CD4-positive, alpha-beta memory T cell (primary cell): ENCODE measurements around the gene DAZAP2. TPM values are rescaled to one million over a fixed set of nuclear protein-coding genes. Genes with fewer than 3 reads are reported as not detected.

ENCODE experiments used
- CTCF ChIA-PET: fragments of 350-600 bp; sonication (Branson Sonifier 250); formaldehyde crosslinking; loops from one replicate; lab custom pipeline; 2021; ENCODE audit warnings: inconsistent platforms; ENCODE audit not compliant: partially characterized antibody; lab: Charles Lee
- POLR2A ChIA-PET: fragments of 350-600 bp; sonication (Branson Sonifier 250); formaldehyde crosslinking; loops from one replicate; lab custom pipeline; 2021; ENCODE audit not compliant: partially characterized antibody; lab: Charles Lee
- DNase-seq, 5 donors: peaks; one replicate each; pipeline versions ENCODE4 v3.0.0 to v3.0.0-alpha.2; 2020 to 2022; ENCODE audit warnings: mixed read lengths in 1 of 5
- H3K27ac ChIP-seq: one replicate; pipeline ENCODE4 v1.7.0; 2013; ENCODE audit warnings: low read depth, low read length
- H3K27me3 ChIP-seq: 2 replicates; pipeline ENCODE4 v1.7.0; 2013; ENCODE audit warnings: mild to moderate bottlenecking, low read length, moderate library complexity; ENCODE audit not compliant: insufficient read depth
- H3K36me3 ChIP-seq: 2 replicates; pipeline ENCODE4 v1.7.0; 2013; ENCODE audit warnings: mild to moderate bottlenecking, low read length, moderate library complexity; ENCODE audit not compliant: insufficient read depth
- H3K4me1 ChIP-seq: 2 replicates; pipeline ENCODE4 v1.7.0; 2013; ENCODE audit warnings: mild to moderate bottlenecking, low read length, moderate library complexity; ENCODE audit not compliant: insufficient read depth
- H3K4me3 ChIP-seq, 2 donors: one replicate each; pipeline ENCODE4 v1.7.0; 2013; ENCODE audit warnings: low read length in 2 of 2, mild to moderate bottlenecking in 1 of 2
- H3K9me3 ChIP-seq, 2 donors: one replicate each; pipeline ENCODE4 v1.7.0; 2013; ENCODE audit warnings: low read length in 2 of 2, control low read depth in 1 of 2; ENCODE audit not compliant: control insufficient read depth in 1 of 2
- H3K27ac Mint-ChIP-seq, 7 donors: one replicate each; pipeline ENCODE4 v1.8.0; 2020 to 2021; ENCODE audit warnings: mixed read lengths in 7 of 7, mild to moderate bottlenecking in 6 of 7, inconsistent platforms in 3 of 7, moderate library complexity in 3 of 7
- H3K27me3 Mint-ChIP-seq, 2 donors: one replicate each; pipeline ENCODE4 v1.8.0; 2020 to 2021; ENCODE audit warnings: mixed read lengths in 2 of 2
- H3K36me3 Mint-ChIP-seq, 2 donors: one replicate each; pipeline ENCODE4 v1.8.0; 2020 to 2021; ENCODE audit warnings: mixed read lengths in 2 of 2, inconsistent platforms in 1 of 2, mild to moderate bottlenecking in 1 of 2
- H3K4me1 Mint-ChIP-seq, 4 donors: one replicate each; pipeline ENCODE4 v1.8.0; 2020 to 2021; ENCODE audit warnings: mixed read lengths in 4 of 4, mild to moderate bottlenecking in 1 of 4
- H3K4me3 Mint-ChIP-seq, 8 donors: one replicate each; pipeline ENCODE4 v1.8.0; 2020 to 2021; ENCODE audit warnings: mixed read lengths in 8 of 8, mild to moderate bottlenecking in 7 of 8, moderate library complexity in 6 of 8, inconsistent platforms in 3 of 8
- H3K9me3 Mint-ChIP-seq, 8 donors: one replicate each; pipeline ENCODE4 v1.8.0; 2020 to 2021; ENCODE audit warnings: mixed read lengths in 8 of 8, mild to moderate bottlenecking in 5 of 8, inconsistent platforms in 3 of 8, moderate library complexity in 1 of 8
- intact Hi-C: fragments of 100-400 bp; cut with micrococcal nuclease; formaldehyde crosslinking; loops from one replicate; pipeline ENCODE4 v1.15.1; 2023
- polyA plus RNA-seq, 2 donors: library from polyadenylated mRNA; unstranded; fragments of 300-500 nt; fragmentation: Illumina TruSeq; gene quantifications; one replicate each; pipeline ENCODE4 v1.2.3, GENCODE V29; 2021
- total RNA-seq, 2 experiments: library from RNA; stranded (reverse); gene quantifications; one replicate each; pipeline ENCODE4 v1.2.3, GENCODE V29; 2021

DAZAP2 gene
- total and polyA plus RNA-seq, 4 experiments from 2014 or later: 275 to 2,333 (median 804) TPM

DNA sequence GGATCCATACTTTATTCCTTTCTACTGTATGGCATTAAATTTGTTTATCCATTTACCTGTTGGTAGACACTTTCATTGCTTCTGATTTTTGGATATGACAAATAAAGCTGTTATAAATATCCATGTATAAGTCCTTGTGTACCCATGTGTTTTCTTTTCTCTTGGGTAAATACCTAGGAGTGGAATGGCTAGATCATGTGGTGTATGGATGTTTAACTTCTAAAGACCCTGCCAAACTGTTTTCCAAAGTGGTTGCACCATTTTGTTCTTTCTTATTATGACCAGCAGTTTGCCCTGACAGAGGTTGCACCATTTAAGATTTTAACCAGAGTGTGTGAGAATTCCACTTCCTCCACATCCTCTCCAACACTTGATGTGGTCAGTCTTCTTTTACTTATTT, 6.0 kb upstream of the DAZAP2 start:
- Histone ChIP-seq H3K4me3 (no peak overlapping the region), H3K4me1 (peaks cover under 1% of the 10 kb centered on the region), H3K27me3 (no peaks in the 10 kb centered on the region), H3K36me3 (no peaks in the 10 kb centered on the region), H3K9me3 (no peaks in the 10 kb centered on the region), H3K27ac (no peak overlapping the region)
- CTCF ChIA-PET: no interaction called here
- Mint-ChIP-seq H3K27ac (peak overlapping the region in 1 of 7 donors; percentile 11), H3K27me3 (peaks cover 0 to 1% of the 10 kb centered on the region in 2 donors), H3K36me3 (no peaks in the 10 kb centered on the region), H3K9me3 (no peaks in the 10 kb centered on the region), H3K4me3 (no peak overlapping the region), H3K4me1 (peaks cover 0 to 6% (median 2%) of the 10 kb centered on the region in 4 donors)
- intact Hi-C loops: loop anchor here (10.0 kb wide), 1 partner anchor 1118 kb away; the partner anchor contains the start of gene COX14
- no peak for DNase-seq
- POLR2A ChIA-PET: interaction anchor here (0.9 kb wide), 1 partner anchor 15 kb away, joined by 4 read pairs; the partner anchor contains the start of gene POU6F1

DNA sequence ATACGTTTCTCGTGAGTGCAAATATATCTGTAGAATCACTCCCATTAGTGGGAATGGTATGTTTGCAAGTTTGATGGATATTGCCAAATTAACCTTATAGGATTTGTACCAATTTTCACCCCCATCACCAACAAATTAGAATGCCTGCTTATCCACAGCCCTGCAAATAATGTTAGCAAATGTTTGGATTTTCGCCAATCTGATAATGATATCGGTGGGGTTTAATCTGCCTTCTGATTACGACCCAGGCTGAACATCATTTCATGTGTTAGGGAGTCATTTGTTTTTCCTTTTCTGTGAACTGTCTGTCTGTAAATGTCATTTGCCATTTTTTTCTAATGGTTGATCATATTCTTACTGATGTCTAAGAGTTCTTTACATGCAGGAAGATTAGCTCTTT, 4.1 kb upstream of the DAZAP2 start:
- peaks cover 7% of the 10 kb centered on the region for H3K4me1 ChIP-seq
- no peak for DNase-seq
- no peak overlapping the region for H3K4me3 Mint-ChIP-seq
- CTCF ChIA-PET: no interaction called here
- POLR2A ChIA-PET: no interaction called here
- intact Hi-C loops: loop anchor here (10.0 kb wide), 1 partner anchor 1120 kb away; the partner anchor contains the start of gene COX14
- no peak overlapping the region for H3K27ac ChIP-seq
- no peaks in the 10 kb centered on the region for H3K36me3 ChIP-seq
- H3K9me3 Mint-ChIP-seq: no peaks in the 10 kb centered on the region
- H3K4me3 ChIP-seq: no peak overlapping the region
- peaks cover 5 to 19% (median 12%) of the 10 kb centered on the region in 4 donors for H3K4me1 Mint-ChIP-seq
- no peaks in the 10 kb centered on the region for H3K9me3 ChIP-seq
- peaks cover 0 to 14% of the 10 kb centered on the region in 2 donors for H3K36me3 Mint-ChIP-seq
- H3K27ac Mint-ChIP-seq: no peak overlapping the region
- peaks cover 0 to 1% of the 10 kb centered on the region in 2 donors for H3K27me3 Mint-ChIP-seq
- no peaks in the 10 kb centered on the region for H3K27me3 ChIP-seq

DNA sequence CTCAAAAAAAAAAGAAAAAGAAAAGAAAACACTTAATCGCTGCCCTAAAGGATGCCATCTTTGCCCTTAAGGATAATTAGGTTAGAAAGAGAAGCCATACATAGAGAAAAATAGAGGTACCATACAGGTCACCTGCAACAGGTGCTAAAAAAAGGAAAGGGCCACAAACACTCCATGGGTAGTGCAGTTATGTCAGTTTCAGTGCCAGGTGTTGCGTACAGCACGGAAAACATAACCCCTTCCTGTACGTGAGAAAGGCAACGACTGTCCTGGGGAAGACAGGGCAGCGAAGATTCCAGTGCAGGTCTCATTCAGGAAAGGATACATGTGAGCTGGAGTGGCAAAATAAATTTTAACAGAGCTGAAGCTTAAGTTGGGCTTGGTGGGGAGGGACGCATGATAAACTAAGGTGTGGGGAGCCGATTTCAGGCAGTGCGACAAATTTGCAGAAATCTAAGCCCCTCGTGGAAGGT, 553 bp upstream of the DAZAP2 start:
- Histone ChIP-seq H3K27ac (peak overlapping the region; percentile 100), H3K4me3 (peak overlapping the region; percentile 98 to 100), H3K27me3 (no peaks in the 10 kb centered on the region), H3K9me3 (no peaks in the 10 kb centered on the region), H3K36me3 (peaks cover 31% of the 10 kb centered on the region), H3K4me1 (peaks cover 38% of the 10 kb centered on the region)
- Mint-ChIP-seq H3K4me3 (peak overlapping the region; percentile 93 to 99 (median 98)), H3K4me1 (peaks cover 26 to 54% (median 40%) of the 10 kb centered on the region in 4 donors), H3K36me3 (peaks cover 26 to 47% of the 10 kb centered on the region in 2 donors), H3K9me3 (no peaks in the 10 kb centered on the region), H3K27me3 (peaks cover 0 to 1% of the 10 kb centered on the region in 2 donors), H3K27ac (peak overlapping the region; percentile 99 to 100 (median 100))
- intact Hi-C loops: loop anchor here (1.0 to 10.0 kb wide), 5 partner anchors 20 to 1496 kb away; partner anchors contain the start of genes COX14, CSRNP2, POU6F1 and TFCP2
- ChIA-PET CTCF (interaction anchor here (0.9 to 1.9 kb wide), 6 partner anchors 8 to 413 kb away, joined by 3 to 9 read pairs (median 3); partner anchors contain the start of genes POU6F1 and SMAGP), POLR2A (interaction anchor here (0.8 to 8.7 kb wide), 29 partner anchors 8 to 474 kb away, joined by 3 to 177 read pairs (median 8); partner anchors contain the start of genes ATF1, BIN2, CSRNP2 and LETMD1)
- DNase-seq: no peak

DNA sequence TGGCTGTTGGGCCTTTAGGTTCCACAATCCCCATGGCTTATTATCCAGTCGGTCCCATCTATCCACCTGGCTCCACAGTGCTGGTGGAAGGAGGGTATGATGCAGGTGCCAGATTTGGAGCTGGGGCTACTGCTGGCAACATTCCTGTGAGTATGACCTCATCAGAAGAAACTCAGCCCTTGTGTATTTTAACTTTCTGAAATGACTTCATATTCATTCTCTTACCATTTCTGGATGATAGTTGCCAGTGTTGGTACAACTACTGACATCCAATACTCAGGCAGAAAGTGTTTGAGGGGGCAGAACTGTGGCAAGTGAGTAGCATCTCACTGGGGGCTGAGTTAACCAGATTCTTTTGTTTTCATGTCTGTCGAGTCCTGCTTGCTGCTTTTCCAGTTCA, 2.3 kb downstream of the DAZAP2 start:
- intact Hi-C loops: no loop called here
- Histone ChIP-seq H3K27ac (peak overlapping the region; percentile 100), H3K9me3 (no peaks in the 10 kb centered on the region), H3K27me3 (no peaks in the 10 kb centered on the region), H3K36me3 (peaks cover 32% of the 10 kb centered on the region), H3K4me3 (peak overlapping the region in 1 of 2 donors; percentile 100), H3K4me1 (peaks cover 48% of the 10 kb centered on the region)
- Mint-ChIP-seq H3K4me1 (peaks cover 33 to 77% (median 50%) of the 10 kb centered on the region in 4 donors), H3K36me3 (peaks cover 27 to 68% of the 10 kb centered on the region in 2 donors), H3K27me3 (no peaks in the 10 kb centered on the region), H3K27ac (peak overlapping the region in 6 of 7 donors; percentile 41 to 100 (median 100)), H3K9me3 (peaks cover 0 to 2% (median 0%) of the 10 kb centered on the region in 8 donors), H3K4me3 (peak overlapping the region; percentile 31 to 99 (median 96))
- CTCF ChIA-PET: interaction anchor here (1.0 to 1.5 kb wide), 3 partner anchors 9 to 111 kb away, joined by 3 to 5 read pairs (median 5); partner anchors contain the start of gene POU6F1
- DNase-seq: no peak
- POLR2A ChIA-PET: interaction anchor here (0.6 to 8.7 kb wide), 10 partner anchors 8 to 214 kb away, joined by 3 to 177 read pairs (median 6); partner anchors contain the start of genes BIN2, CSRNP2 and POU6F1

DNA sequence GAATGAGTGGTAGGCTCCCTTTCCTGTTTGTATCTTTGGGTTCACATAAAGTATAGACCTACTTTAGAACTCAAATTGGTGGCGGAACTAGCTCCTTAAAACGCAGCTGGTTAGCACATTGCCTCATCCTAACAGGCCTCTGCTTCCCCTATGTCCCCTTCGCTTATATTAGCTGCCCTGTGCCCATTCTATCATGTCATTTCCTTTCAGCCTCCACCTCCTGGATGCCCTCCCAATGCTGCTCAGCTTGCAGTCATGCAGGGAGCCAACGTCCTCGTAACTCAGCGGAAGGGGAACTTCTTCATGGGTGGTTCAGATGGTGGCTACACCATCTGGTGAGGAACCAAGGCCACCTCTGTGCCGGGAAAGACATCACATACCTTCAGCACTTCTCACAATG, 3.5 kb downstream of the DAZAP2 start:
- Histone ChIP-seq H3K36me3 (peaks cover 32% of the 10 kb centered on the region), H3K4me1 (peaks cover 60% of the 10 kb centered on the region)

DNA sequence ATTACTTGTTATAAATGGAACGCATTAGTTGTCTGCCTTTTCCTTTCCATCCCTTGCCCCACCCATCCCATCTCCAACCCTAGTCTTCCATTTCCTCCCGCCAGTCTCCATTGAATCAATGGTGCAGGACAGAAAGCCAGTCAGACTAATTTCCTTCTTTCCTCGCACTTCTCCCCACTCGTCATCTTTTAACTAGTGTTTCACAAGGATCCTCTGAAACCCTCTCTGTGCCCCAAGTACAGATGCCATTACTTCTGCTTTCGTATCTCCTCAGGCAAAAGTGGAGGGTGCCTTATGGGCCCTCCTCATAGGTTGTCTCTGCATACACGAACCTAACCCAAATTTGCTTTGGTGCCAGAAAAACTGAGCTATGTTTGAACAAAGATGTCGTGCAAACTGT, 4.2 kb downstream of the DAZAP2 start:
- H3K4me3 Mint-ChIP-seq: peak overlapping the region in 7 of 8 donors; percentile 1 to 63 (median 42)

More for the DNA sequence above, 3.5 kb downstream of the DAZAP2 start:
- Mint-ChIP-seq H3K36me3 (peaks cover 27 to 70% of the 10 kb centered on the region in 2 donors), H3K27ac (peak overlapping the region; percentile 62 to 100 (median 72)), H3K4me1 (peaks cover 44 to 88% (median 61%) of the 10 kb centered on the region in 4 donors), H3K27me3 (no peaks in the 10 kb centered on the region), H3K4me3 (peak overlapping the region in 6 of 8 donors; percentile 11 to 65 (median 46)), H3K9me3 (peaks cover 0 to 2% (median 0%) of the 10 kb centered on the region in 8 donors)
- DNase-seq: no peak
- ChIA-PET POLR2A (interaction anchor here (1.1 to 8.7 kb wide), 3 partner anchors 25 to 216 kb away, joined by 3 to 177 read pairs (median 3); partner anchors contain the start of gene POU6F1), CTCF (no interaction called here)
- Histone ChIP-seq H3K27ac (no peak overlapping the region), H3K9me3 (no peaks in the 10 kb centered on the region), H3K27me3 (no peaks in the 10 kb centered on the region), H3K4me3 (no peak overlapping the region)
- intact Hi-C loops: no loop called here

More for the DNA sequence above, 4.2 kb downstream of the DAZAP2 start:
- peaks cover 49 to 94% (median 66%) of the 10 kb centered on the region in 4 donors for H3K4me1 Mint-ChIP-seq
- Histone ChIP-seq H3K4me1 (peaks cover 65% of the 10 kb centered on the region), H3K36me3 (peaks cover 32% of the 10 kb centered on the region), H3K9me3 (no peaks in the 10 kb centered on the region), H3K4me3 (no peak overlapping the region), H3K27ac (no peak overlapping the region), H3K27me3 (no peaks in the 10 kb centered on the region)
- intact Hi-C loops: loop anchor here (1.0 kb wide), 1 partner anchor 196 kb away; no protein-coding TSS in a partner anchor
- H3K9me3 Mint-ChIP-seq: peaks cover 0 to 2% (median 0%) of the 10 kb centered on the region in 8 donors
- CTCF ChIA-PET: no interaction called here
- POLR2A ChIA-PET: interaction anchor here (0.5 to 8.7 kb wide), 3 partner anchors 26 to 101 kb away, joined by 4 to 177 read pairs (median 8); partner anchors contain the start of gene POU6F1
- H3K27ac Mint-ChIP-seq: peak overlapping the region in 6 of 7 donors; percentile 2 to 100 (median 42)
- no peaks in the 10 kb centered on the region for H3K27me3 Mint-ChIP-seq
- peaks cover 27 to 70% of the 10 kb centered on the region in 2 donors for H3K36me3 Mint-ChIP-seq
- no peak for DNase-seq
